GM12878 (cell line): ENCODE measurements around the gene PSMB9. TPM values are rescaled to one million over a fixed set of nuclear protein-coding genes. Genes with fewer than 3 reads are reported as not detected.

Experiments
- BMI1 ChIP-seq: fragments of 450-650 bp; IDR thresholded peaks from 2 replicates; pipeline ENCODE4 v1.6.1; 2016; ENCODE audit warnings: mild to moderate bottlenecking, moderate library complexity, borderline replicate concordance
- CHD4 ChIP-seq: fragments of 200-600 bp; sonication (generic); IDR thresholded peaks from 2 replicates; pipeline ENCODE4 v1.6.1; 2016; ENCODE audit warnings: mild to moderate bottlenecking
- EGR1 ChIP-seq, 2 experiments: IDR thresholded peaks; 1 replicate in 1 of 2; 2 replicates in 1 of 2; pipeline ENCODE4 v1.6.1; 2011 to 2012; ENCODE audit warnings: low read depth in 2 of 2, low read length in 2 of 2, borderline replicate concordance in 1 of 2, mild to moderate bottlenecking in 1 of 2, moderate library complexity in 1 of 2
- FOXK2 ChIP-seq: fragments of 450-650 bp; IDR thresholded peaks from 2 replicates; pipeline ENCODE4 v1.6.1; 2017; ENCODE audit warnings: mild to moderate bottlenecking, moderate library complexity
- GATAD2B ChIP-seq: fragments of 450-650 bp; conservative IDR thresholded peaks from 2 replicates; pipeline ENCODE4 v1.6.1; 2017; ENCODE audit warnings: low read depth, mild to moderate bottlenecking, moderate library complexity
- IKZF1 ChIP-seq: fragments of 450-650 bp; conservative IDR thresholded peaks from 2 replicates; pipeline ENCODE4 v1.6.1; 2017; ENCODE audit warnings: antibody characterized with exemption, mild to moderate bottlenecking
- MAX ChIP-seq: IDR thresholded peaks from 2 replicates; pipeline ENCODE4 v1.6.1; 2012; ENCODE audit warnings: low read depth, low read length, improper control_type of control experiment
- MXI1 ChIP-seq: fragments of 150-350 bp; IDR thresholded peaks from 2 replicates; pipeline ENCODE4 v1.6.1; 2011; ENCODE audit warnings: low read depth, mild to moderate bottlenecking, inconsistent platforms, low read length, improper control_type of control experiment
- NR2C1 ChIP-seq: fragments of 450-650 bp; IDR thresholded peaks from 2 replicates; pipeline ENCODE4 v1.6.1; 2017; ENCODE audit warnings: antibody characterized with exemption, mild to moderate bottlenecking, moderate library complexity
- SIN3A ChIP-seq: IDR thresholded peaks from 2 replicates; pipeline ENCODE4 v1.6.1; 2012; ENCODE audit warnings: low read depth, low read length, improper control_type of control experiment
- SPI1 ChIP-seq: IDR thresholded peaks from 2 replicates; pipeline ENCODE4 v1.6.1; 2011; ENCODE audit warnings: low read depth, mild to moderate bottlenecking, low read length, moderate library complexity, borderline replicate concordance; ENCODE audit not compliant: insufficient read depth
- SREBF2 ChIP-seq: IDR thresholded peaks from 2 replicates; pipeline ENCODE4 v1.6.1; 2012; ENCODE audit warnings: mild to moderate bottlenecking, low read length
- TAF1 ChIP-seq: IDR thresholded peaks from 2 replicates; pipeline ENCODE4 v1.6.1; 2011; ENCODE audit warnings: mild to moderate bottlenecking, low read depth, low read length, borderline replicate concordance
- polyA plus RNA-seq, 11 experiments: library from polyadenylated mRNA; depleted of rRNA in 4 of 11; unstranded in 6 of 11; stranded (reverse) in 5 of 11; fragments of >200 nt; fragmentation: Nextera tagmentation in 4 of 11; fragmentation: Illumina TruSeq in 1 of 11; extraction: Ambion mirVana in 4 of 11; extraction: Trizol in 1 of 11; gene quantifications; 1 replicate in 1 of 11; 2 replicates in 10 of 11; pipeline versions ENCODE4 v1.2.1 to v1.2.3, GENCODE V29; 2011 to 2016; ENCODE audit warnings: inconsistent platforms in 2 of 11, missing spikeins in 2 of 11, low read depth in 1 of 11
- total RNA-seq, 4 experiments: library from RNA; depleted of rRNA in 3 of 4; stranded (reverse); fragments of >200 nt in 3 of 4; fragmentation: Illumina TruSeq in 1 of 4; extraction: Trizol in 1 of 4; gene quantifications; 2 replicates each; pipeline versions ENCODE4 v1.2.1 to v1.2.3, GENCODE V29; 2013 to 2021
- TF ChIP-seq, protein P1 (sequence below): fragments of 450-650 bp; conservative IDR thresholded peaks from 2 replicates; pipeline ENCODE4 v1.6.1; 2017; ENCODE audit warnings: mild to moderate bottlenecking, moderate library complexity
- TF ChIP-seq, protein P2 (sequence below): fragments of 450-650 bp; formaldehyde crosslinking; IDR thresholded peaks from 2 replicates; pipeline ENCODE4 v1.4.0; 2020; ENCODE audit warnings: mild to moderate bottlenecking, moderate library complexity
- TF ChIP-seq, protein P3 (sequence below): fragments of 450-650 bp; IDR thresholded peaks from 2 replicates; pipeline ENCODE4 v1.6.1; 2018; ENCODE audit warnings: mild to moderate bottlenecking, low read depth, moderate library complexity; ENCODE audit not compliant: partially characterized antibody
- TF ChIP-seq, protein P4 (sequence below): fragments of 450-650 bp; IDR thresholded peaks from 2 replicates; pipeline ENCODE4 v1.6.1; 2016; ENCODE audit warnings: mild to moderate bottlenecking

The PSMB9 gene
- total and polyA plus RNA-seq, 10 of the 15 experiments (the other 5 are each of a cell fraction or from before 2014, with no cell fraction given) = 167 to 517 (median 275) TPM

DNA sequence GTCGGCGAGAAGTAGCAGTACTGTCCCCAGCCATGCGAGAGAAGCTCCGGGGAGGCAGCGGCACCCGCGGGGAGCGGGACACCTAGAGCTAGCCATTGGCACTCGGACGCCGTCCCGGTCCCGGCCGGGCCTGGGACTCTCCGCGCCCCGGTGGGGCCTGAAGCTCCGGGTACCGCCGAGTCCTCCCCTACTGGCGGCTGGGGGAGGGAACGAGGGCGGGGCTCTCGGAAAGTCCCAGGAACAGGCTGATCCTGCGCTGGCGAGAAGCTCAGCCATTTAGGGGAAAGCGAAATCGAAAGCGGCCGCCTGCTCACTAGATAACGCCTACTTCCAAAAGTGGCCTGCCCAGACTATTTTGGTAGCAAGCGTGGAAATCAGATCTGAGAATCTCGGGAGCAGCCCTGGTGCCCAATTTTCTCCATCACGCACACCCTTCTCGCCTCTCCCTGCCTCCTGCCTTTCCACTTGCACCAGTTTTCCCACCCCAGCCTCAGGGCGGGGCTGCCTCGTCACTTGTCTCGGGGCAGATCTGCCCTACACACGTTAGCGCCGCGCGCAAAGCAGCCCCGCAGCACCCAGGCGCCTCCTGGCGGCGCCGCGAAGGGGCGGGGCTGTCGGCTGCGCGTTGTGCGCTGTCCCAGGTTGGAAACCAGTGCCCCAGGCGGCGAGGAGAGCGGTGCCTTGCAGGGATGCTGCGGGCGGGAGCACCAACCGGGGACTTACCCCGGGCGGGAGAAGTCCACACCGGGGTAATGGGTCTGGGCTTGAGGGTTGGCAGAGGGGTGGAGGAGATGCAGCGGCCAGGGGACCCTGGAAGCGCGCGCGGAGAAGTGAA, at the start of gene PSMB9, which contains the start of gene TAP1 (continued):
- TF ChIP-seq, protein P1, sequence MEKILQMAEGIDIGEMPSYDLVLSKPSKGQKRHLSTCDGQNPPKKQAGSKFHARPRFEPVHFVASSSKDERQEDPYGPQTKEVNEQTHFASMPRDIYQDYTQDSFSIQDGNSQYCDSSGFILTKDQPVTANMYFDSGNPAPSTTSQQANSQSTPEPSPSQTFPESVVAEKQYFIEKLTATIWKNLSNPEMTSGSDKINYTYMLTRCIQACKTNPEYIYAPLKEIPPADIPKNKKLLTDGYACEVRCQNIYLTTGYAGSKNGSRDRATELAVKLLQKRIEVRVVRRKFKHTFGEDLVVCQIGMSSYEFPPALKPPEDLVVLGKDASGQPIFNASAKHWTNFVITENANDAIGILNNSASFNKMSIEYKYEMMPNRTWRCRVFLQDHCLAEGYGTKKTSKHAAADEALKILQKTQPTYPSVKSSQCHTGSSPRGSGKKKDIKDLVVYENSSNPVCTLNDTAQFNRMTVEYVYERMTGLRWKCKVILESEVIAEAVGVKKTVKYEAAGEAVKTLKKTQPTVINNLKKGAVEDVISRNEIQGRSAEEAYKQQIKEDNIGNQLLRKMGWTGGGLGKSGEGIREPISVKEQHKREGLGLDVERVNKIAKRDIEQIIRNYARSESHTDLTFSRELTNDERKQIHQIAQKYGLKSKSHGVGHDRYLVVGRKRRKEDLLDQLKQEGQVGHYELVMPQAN = peak; percentile 87
- TF ChIP-seq BMI1 (no peak), CHD4 (no peak), TAF1 (peak; percentile 71; the same call in 1 of the 2 replicates), SPI1 (no peak), NR2C1 (no peak), GATAD2B (peak; percentile 45; the same call in 1 of the 2 replicates), SIN3A (peak; percentile 91), SREBF2 (no peak), IKZF1 (peak; percentile 95), FOXK2 (no peak), MXI1 (peak; percentile 38), EGR1 (IDR thresholded peaks at IDR 0.05; ENCODE audit: borderline replicate concordance in 1 of 2, low read depth in 2 of 2, low read length in 2 of 2) (0 out of 3 replicates have a peak, but pooled peaks of 1 of the 2 experiments have one; percentile 29), MAX (no peak; the same call in 1 of the 2 replicates)
- TF ChIP-seq, protein P2, sequence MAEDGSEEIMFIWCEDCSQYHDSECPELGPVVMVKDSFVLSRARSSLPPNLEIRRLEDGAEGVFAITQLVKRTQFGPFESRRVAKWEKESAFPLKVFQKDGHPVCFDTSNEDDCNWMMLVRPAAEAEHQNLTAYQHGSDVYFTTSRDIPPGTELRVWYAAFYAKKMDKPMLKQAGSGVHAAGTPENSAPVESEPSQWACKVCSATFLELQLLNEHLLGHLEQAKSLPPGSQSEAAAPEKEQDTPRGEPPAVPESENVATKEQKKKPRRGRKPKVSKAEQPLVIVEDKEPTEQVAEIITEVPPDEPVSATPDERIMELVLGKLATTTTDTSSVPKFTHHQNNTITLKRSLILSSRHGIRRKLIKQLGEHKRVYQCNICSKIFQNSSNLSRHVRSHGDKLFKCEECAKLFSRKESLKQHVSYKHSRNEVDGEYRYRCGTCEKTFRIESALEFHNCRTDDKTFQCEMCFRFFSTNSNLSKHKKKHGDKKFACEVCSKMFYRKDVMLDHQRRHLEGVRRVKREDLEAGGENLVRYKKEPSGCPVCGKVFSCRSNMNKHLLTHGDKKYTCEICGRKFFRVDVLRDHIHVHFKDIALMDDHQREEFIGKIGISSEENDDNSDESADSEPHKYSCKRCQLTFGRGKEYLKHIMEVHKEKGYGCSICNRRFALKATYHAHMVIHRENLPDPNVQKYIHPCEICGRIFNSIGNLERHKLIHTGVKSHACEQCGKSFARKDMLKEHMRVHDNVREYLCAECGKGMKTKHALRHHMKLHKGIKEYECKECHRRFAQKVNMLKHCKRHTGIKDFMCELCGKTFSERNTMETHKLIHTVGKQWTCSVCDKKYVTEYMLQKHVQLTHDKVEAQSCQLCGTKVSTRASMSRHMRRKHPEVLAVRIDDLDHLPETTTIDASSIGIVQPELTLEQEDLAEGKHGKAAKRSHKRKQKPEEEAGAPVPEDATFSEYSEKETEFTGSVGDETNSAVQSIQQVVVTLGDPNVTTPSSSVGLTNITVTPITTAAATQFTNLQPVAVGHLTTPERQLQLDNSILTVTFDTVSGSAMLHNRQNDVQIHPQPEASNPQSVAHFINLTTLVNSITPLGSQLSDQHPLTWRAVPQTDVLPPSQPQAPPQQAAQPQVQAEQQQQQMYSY (CRISPR knock-in tag) = no peak
- TF ChIP-seq, protein P3, sequence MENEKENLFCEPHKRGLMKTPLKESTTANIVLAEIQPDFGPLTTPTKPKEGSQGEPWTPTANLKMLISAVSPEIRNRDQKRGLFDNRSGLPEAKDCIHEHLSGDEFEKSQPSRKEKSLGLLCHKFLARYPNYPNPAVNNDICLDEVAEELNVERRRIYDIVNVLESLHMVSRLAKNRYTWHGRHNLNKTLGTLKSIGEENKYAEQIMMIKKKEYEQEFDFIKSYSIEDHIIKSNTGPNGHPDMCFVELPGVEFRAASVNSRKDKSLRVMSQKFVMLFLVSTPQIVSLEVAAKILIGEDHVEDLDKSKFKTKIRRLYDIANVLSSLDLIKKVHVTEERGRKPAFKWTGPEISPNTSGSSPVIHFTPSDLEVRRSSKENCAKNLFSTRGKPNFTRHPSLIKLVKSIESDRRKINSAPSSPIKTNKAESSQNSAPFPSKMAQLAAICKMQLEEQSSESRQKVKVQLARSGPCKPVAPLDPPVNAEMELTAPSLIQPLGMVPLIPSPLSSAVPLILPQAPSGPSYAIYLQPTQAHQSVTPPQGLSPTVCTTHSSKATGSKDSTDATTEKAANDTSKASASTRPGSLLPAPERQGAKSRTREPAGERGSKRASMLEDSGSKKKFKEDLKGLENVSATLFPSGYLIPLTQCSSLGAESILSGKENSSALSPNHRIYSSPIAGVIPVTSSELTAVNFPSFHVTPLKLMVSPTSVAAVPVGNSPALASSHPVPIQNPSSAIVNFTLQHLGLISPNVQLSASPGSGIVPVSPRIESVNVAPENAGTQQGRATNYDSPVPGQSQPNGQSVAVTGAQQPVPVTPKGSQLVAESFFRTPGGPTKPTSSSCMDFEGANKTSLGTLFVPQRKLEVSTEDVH = peak; percentile 43
- TF ChIP-seq, protein P4, sequence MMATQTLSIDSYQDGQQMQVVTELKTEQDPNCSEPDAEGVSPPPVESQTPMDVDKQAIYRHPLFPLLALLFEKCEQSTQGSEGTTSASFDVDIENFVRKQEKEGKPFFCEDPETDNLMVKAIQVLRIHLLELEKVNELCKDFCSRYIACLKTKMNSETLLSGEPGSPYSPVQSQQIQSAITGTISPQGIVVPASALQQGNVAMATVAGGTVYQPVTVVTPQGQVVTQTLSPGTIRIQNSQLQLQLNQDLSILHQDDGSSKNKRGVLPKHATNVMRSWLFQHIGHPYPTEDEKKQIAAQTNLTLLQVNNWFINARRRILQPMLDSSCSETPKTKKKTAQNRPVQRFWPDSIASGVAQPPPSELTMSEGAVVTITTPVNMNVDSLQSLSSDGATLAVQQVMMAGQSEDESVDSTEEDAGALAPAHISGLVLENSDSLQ = peak; percentile 51
